ENCODE data around the gene TTR. TPM values are rescaled to one million over a fixed set of nuclear protein-coding genes. Genes with fewer than 3 reads are reported as not detected.

Gene TTR
- total RNA-seq, 1 donor from 2014 or later, result not detected

- DNase-seq (ENCODE audit: low spot score) (no peak), ATAC-seq (no peak)
- intact Hi-C loops (cut with DNase I), result no loop called here
Measured at GRCh38 chr18:31610286-31611205, 18.9 kb downstream of the TTR start.

DNA sequence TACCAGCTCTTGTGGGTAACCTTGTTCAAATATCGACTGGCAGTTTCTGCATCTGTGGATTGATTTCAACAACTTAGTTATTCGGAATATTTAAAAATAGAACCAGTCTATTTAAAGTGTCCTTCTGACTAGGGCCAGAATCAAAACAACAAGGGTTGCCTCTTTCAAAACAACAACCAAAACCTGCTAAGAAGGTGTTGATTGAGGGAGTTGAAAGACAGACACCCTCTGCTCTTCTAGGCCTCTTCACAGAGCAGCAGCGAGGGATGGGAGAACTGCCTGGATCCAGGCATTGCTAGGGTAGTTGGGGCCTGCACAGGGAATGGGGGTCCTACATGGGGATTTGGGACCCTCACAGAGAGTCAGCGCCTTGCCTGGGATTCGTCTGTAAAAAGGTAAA is 19.8 kb downstream of the TTR start:
- DNase-seq (ENCODE audit: low spot score) (no peak), ATAC-seq (no peak)
- intact Hi-C loops (cut with DNase I), result no loop called here

DNA sequence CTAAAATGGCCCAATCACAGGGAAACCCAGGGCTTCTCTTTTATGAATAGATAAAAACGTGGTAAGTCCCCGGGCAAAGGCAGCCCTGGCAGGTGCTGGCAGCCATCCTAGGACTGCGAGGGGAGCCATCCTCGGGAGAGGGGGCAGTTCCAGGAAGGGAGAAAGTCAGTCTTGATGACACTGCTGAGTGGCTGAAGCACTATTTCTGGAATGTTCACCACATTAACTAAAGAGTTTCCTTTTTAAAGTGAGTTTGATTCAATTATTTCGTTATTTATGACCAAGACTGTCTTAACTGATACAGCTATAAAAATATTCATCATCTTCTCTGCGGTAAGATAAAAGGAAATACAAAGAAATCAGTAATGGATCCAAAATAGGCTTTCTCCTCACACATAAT is 20.4 kb downstream of the TTR start:
- ATAC-seq (no peak), DNase-seq (ENCODE audit: low spot score) (no peak)
- intact Hi-C loops (cut with DNase I), result no loop called here

DNA sequence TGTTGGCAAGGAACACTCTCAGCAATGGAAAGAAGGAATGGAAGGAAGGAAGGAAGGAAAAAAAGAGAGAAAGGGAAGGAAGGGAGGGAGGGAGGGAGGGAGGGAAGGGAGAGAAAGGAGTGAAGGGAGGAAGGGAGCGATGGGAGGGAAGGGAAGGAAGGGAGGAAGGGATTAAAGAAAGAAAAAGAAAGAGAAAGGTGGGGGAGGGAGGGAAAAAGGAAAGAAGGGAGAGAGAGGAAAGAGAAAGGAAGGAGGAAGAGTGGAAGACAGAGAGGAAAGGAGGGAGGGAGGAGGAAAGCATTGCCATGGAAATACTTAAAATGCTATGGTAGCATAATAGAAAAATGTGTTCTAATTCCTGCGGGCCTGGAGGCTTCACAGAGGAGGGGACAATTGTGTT is 22.4 kb downstream of the TTR start:
- ATAC-seq (no peak), DNase-seq (ENCODE audit: low spot score) (no peak)
- intact Hi-C loops (cut with DNase I), result no loop called here

DNA sequence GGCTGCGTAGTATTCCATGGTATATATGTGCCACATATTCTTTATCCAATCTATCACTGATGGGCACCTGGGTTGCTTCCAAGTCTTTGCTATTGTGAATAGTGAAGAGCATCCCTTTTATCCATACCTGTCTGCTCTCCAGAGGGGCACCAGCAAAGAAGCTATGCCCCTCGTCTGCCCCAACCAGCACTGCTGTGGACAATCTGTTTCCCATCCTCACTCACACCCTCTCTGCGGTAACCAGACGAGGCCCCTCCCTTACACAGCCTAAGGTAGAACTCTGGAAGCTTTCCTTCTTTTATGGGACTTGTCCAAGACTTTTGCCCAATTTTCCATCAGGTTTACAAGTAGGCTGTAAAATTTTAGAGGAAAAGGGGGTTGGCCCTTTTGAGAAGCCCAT is 24.9 kb downstream of the TTR start:
- DNase-seq (ENCODE audit: low spot score), result no peak
- intact Hi-C loops (cut with DNase I), result no loop called here
- ATAC-seq, result no peak

DNA sequence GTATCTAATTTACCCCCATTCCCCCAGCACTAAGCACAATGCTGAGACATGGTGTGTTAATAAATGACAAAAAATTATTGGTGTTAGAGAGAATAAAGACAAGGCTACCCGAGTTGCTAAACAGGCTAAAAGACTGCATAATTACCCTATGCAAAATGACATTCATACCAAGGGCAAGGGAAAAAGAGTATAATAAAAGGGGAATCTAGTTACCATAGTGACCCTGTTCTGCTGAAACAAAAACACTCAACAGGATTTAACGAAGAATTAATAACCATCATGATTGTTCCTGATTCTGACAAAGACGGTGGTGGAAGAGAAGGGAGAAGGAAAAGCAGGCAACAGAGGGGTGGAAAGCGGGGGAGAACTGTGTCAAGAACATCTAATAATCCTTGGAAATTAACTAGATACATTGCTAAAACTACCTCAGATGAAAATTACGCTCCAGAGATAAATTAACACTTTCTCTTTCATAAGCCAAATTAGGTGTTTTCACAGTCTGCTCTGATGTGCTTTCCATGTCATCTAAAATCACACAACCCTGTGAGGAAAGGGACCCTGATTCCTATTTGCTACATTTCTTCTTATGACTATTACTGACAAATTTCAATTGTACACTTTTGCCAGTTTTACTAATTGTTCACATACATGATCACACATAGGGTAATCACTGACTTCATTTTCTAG is 25.5 kb downstream of the TTR start:
- DNase-seq (ENCODE audit: low spot score) (no peak), ATAC-seq (no peak)
- intact Hi-C loops (cut with DNase I), result no loop called here

DNA sequence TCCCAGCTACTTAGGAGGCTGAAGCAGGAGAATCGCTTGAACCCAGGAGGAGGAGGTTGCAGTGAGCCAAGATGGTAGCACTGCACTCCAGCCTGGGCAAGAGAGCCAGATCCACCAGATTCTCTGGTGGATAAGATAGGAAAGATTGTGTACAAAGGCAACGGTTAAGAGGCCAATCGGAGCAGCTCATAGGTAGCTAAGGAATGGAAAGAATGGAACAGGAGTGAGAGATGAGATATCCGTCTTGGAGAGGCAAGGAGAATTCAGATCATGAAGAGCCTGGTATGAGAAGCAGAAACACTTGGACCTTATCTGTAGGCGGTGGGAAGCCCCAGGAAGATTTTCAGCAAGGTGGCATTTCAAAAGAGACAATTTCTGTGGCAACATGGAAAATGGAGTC is 27.1 kb downstream of the TTR start:
- intact Hi-C loops (cut with DNase I), result no loop called here
- DNase-seq (ENCODE audit: low spot score) (no peak), ATAC-seq (no peak)

- intact Hi-C loops (cut with DNase I), result no loop called here
- ATAC-seq, result no peak
- no peak for DNase-seq (ENCODE audit: low spot score)
Measured at GRCh38 chr18:31619291-31619690, 27.6 kb downstream of the TTR start.

GRCh38 chr18:31624892-31625640 is 33.4 kb downstream of the TTR start:
- ATAC-seq, result no peak
- DNase-seq (ENCODE audit: low spot score), result no peak
- intact Hi-C loops (cut with DNase I), result no loop called here

DNA sequence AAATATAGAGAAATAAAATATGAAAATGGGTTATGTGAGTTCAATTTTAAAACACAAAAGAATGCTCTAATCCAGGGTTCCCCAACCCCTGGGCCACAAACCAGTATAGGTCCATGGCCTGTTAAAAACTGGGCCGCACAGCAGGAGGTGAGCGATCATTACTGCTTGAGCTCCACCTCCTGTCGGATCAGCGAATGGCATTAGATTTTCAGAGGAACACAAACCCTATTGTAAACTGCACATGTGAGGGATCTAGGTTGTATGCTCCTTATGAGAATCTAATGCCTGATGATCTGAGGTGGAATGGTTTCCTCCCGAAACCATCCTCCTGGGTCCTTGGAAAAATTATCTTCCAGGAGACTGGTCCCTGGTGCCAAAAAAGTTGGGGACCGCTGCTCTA is 34.7 kb downstream of the TTR start:
- DNase-seq (ENCODE audit: low spot score) (no peak), ATAC-seq (no peak)
- intact Hi-C loops (cut with DNase I), result no loop called here

- no peak for ATAC-seq
- intact Hi-C loops (cut with DNase I), result no loop called here
- no peak for DNase-seq (ENCODE audit: low spot score)
Measured at GRCh38 chr18:31630549-31630948, 38.9 kb downstream of the TTR start.

DNA sequence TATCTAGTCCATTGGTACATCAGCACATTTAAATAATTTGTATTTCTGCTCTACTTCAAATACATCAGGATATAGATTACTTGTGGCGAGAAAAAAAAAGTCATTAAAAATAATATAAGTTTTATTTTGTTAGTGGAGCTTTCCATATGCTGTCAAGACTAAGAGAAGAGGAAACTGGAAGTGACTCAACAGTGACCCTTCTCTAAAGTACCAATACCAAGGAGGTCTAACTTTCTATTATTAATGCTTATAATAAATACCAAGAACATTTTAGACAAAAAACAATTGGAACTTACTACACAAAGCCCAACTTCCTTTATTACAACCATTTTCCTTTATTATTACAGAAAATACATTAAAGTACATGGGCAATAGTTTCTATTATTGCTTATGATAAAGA is 39.8 kb downstream of the TTR start:
- DNase-seq (ENCODE audit: low spot score), result no peak
- no peak for ATAC-seq
- intact Hi-C loops (cut with DNase I), result no loop called here

- ATAC-seq (no peak), DNase-seq (ENCODE audit: low spot score) (no peak)
- intact Hi-C loops (cut with DNase I), result no loop called here
Measured at GRCh38 chr18:31632356-31632755, 40.7 kb downstream of the TTR start.

DNA sequence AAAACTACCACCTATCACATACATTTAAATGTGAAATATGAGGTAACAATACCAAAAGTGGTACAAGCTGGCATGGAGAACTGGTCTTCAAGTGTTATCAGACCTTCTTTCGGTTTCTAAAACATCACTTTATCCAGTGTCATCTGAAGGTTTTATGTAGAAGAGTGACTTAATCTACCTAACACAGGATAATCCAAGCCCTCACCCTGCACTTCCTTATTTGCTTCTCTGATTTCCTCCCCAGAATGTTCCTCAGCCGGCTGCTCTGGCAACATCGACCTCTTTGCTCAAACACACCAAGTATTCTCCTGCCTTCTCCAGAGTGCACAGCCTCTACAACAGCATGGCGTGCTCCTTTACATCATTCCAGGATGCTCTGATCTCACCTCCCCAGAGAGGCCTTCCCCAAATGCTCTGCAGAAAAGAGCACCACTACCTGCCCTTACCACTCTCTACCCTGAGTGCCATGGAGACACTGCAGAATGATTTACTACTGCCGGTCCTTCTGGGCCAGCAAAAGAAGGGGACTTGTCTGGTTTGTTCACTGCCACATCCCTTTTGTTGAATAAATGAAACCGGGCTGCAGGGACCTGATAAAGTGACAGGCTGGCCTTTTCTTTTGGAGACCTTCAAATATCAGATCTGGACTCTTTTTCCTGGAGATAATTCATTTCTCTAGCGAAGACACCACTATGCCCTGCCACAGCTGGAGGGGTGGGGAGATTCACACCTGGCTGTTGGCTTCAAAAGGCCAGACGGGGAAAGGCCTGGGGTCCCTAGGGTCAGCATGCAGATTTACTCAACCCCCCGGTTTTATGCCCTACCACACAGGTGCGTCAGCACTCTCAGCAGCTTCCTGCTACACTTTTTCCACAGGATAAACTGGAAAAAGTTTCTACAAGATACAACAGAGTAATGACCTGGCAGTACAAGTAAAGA is 42.0 kb downstream of the TTR start:
- ATAC-seq (no peak), DNase-seq (ENCODE audit: low spot score) (no peak)
- intact Hi-C loops (cut with DNase I), result no loop called here

- intact Hi-C loops (cut with DNase I), result no loop called here
- DNase-seq (ENCODE audit: low spot score), result no peak
- no peak for ATAC-seq
Measured at GRCh38 chr18:31634331-31634713, 42.6 kb downstream of the TTR start.

DNA sequence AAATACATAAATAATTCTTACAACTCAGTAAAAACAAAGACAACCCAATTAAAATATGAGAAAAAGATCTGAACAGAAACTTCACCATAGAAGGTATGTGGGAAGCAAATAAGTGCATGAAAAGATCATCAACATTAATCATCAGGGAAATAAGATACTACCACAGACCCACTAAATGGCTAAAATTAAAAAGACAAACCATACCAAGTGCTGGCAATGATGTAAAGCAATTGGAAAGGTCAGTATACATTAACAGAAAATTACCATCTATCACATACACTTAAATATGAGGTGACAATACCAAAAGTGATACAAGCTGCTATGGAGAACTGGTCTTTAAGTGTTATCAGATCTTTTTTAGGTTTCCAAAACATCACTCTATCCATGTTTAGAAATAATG is 44.7 kb downstream of the TTR start:
- DNase-seq (ENCODE audit: low spot score) (no peak), ATAC-seq (no peak)
- intact Hi-C loops (cut with DNase I), result no loop called here

DNA sequence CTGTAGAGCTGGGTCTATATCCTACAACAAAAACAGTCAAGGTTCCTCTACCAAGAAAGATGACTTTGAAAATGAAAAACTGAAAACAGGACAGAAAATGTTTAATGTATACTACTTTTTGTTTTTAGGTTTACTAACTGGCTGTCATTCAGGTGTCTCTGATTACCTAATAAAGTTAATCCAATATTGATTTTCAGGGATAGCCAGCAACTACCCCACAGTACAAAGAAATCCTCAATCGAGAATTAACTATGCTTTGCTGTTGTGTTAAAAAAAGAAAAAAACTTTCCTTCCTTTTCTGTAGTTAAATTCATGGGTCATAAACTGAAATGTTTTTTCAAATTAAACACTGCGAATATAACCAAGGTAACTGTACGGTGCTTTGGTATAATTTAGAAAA is 45.8 kb downstream of the TTR start:
- intact Hi-C loops (cut with DNase I), result no loop called here
- ATAC-seq (no peak), DNase-seq (ENCODE audit: low spot score) (no peak)

- no peak for ATAC-seq
- intact Hi-C loops (cut with DNase I), result no loop called here
- no peak for DNase-seq (ENCODE audit: low spot score)
Measured at GRCh38 chr18:31643003-31643402, 51.3 kb downstream of the TTR start.

- intact Hi-C loops (cut with DNase I), result no loop called here
- no peak for ATAC-seq
- DNase-seq (ENCODE audit: low spot score), result no peak
Measured at GRCh38 chr18:31645411-31645810, 53.7 kb downstream of the TTR start.
